OCI-LY7 (cell line): ENCODE measurements around the gene MAN1A1. TPM values are rescaled to one million over a fixed set of nuclear protein-coding genes. Genes with fewer than 3 reads are reported as not detected.
"Not testable (repeated sequence)": the region's sequence is repeated elsewhere in the genome, so short reads cannot be mapped to it uniquely, and the experiment has no call there.

ENCODE experiments used
- BruUV-seq: library from RNA; stranded (reverse); fragments of 400-500 nt; replicated peaks from 2 replicates; lab custom pipeline; 2021; lab: Mats Ljungman, UMichigan
- CTCF ChIA-PET: fragments of 300-600 bp; sonication (Branson Sonifier 250); formaldehyde crosslinking; loops from one replicate; lab custom pipeline; 2022; ENCODE audit warnings: antibody characterized with exemption; ENCODE audit not compliant: unreplicated experiment; lab: Charles Lee
- POLR2A ChIA-PET: fragments of 300-600 bp; sonication (Branson Sonifier 250); formaldehyde crosslinking; loops from one replicate; lab custom pipeline; 2022; ENCODE audit warnings: antibody characterized with exemption; lab: Charles Lee
- DNase-seq: peaks from one replicate; pipeline ENCODE4 v3.0.0-alpha.2; 2015; ENCODE audit warnings: low spot score
- H2AFZ ChIP-seq: fragments of 200-600 bp; sonication (generic), shearing (Covaris generic); 2 replicates; pipeline ENCODE4 v1.6.1; 2014; ENCODE audit warnings: mild to moderate bottlenecking, antibody characterized with exemption, low read length, moderate library complexity
- H3K27ac ChIP-seq: fragments of 200-600 bp; sonication (generic); 2 replicates; pipeline ENCODE4 v1.5.1; 2014; ENCODE audit warnings: mixed run types, low read depth, mild to moderate bottlenecking, moderate library complexity, low read length, inconsistent platforms; ENCODE audit not compliant: poor library complexity, severe bottlenecking
- H3K36me3 ChIP-seq: fragments of 200-600 bp; sonication (generic); 2 replicates; pipeline ENCODE4 v1.6.1; 2014; ENCODE audit warnings: mild to moderate bottlenecking, antibody characterized with exemption, low read length, moderate library complexity, mixed read lengths; ENCODE audit not compliant: insufficient read depth
- H3K4me1 ChIP-seq: fragments of 200-600 bp; sonication (generic); 2 replicates; pipeline ENCODE4 v1.5.1; 2014; ENCODE audit warnings: mild to moderate bottlenecking, low read length; ENCODE audit not compliant: insufficient read depth, poor library complexity, severe bottlenecking
- H3K4me2 ChIP-seq: fragments of 200-600 bp; sonication (generic); 2 replicates; pipeline ENCODE4 v1.6.1; 2014; ENCODE audit warnings: mild to moderate bottlenecking, low read length
- H3K4me3 ChIP-seq: fragments of 200-600 bp; sonication (generic); 2 replicates; pipeline ENCODE4 v1.5.1; 2014; ENCODE audit warnings: mild to moderate bottlenecking, low read depth, low read length; ENCODE audit not compliant: poor library complexity, severe bottlenecking
- H3K79me2 ChIP-seq: fragments of 200-600 bp; sonication (generic); 2 replicates; pipeline ENCODE4 v1.6.1; 2016; ENCODE audit warnings: low read depth, mild to moderate bottlenecking, low read length, moderate library complexity, mixed read lengths; ENCODE audit not compliant: insufficient read depth
- H3K9me2 ChIP-seq: fragments of 200-600 bp; sonication (generic); 2 replicates; pipeline ENCODE4 v1.6.1; 2016; ENCODE audit warnings: mild to moderate bottlenecking, low read length, mixed read lengths; ENCODE audit not compliant: insufficient read depth
- H3K9me3 ChIP-seq: fragments of 200-600 bp; sonication (generic); 2 replicates; pipeline ENCODE4 v1.6.1; 2014; ENCODE audit warnings: mild to moderate bottlenecking, mixed run types, low read length, mixed read lengths
- H4K20me1 ChIP-seq: fragments of 200-600 bp; sonication (generic); 2 replicates; pipeline ENCODE4 v1.6.1; 2014; ENCODE audit warnings: mild to moderate bottlenecking, antibody characterized with exemption, low read length, moderate library complexity, mixed read lengths; ENCODE audit not compliant: insufficient read depth
- CTCF ChIP-seq: fragments of 200-600 bp; sonication (generic); conservative IDR thresholded peaks from 2 replicates; pipeline ENCODE4 v1.5.1; 2014; ENCODE audit warnings: mild to moderate bottlenecking, antibody characterized with exemption, low read length, moderate library complexity, mixed read lengths
- EZH2phosphoT487 ChIP-seq: fragments of 200-600 bp; sonication (generic); IDR thresholded peaks from 2 replicates; pipeline ENCODE4 v1.6.1; 2018; ENCODE audit warnings: low read depth, borderline replicate concordance, mild to moderate bottlenecking, mixed run types, antibody characterized with exemption, low read length, moderate library complexity, mixed read lengths
- intact Hi-C: fragments of 100-400 bp; cut with micrococcal nuclease; formaldehyde crosslinking; loops from one replicate; pipeline ENCODE4 v1.10.0; 2022; ENCODE audit not compliant: unreplicated experiment
- total RNA-seq, 2 experiments: library from RNA; depleted of rRNA in 1 of 2; stranded (reverse); fragments of >200 nt in 1 of 2; shearing (Covaris generic) in 1 of 2; gene quantifications; 2 replicates each; pipeline ENCODE4 v1.2.3, GENCODE V29; 2014 to 2022

MAN1A1 gene
- total RNA-seq, 2 experiments from 2014 or later = 72.4 to 74.3 TPM

- intact Hi-C loops = no loop called here
- Histone ChIP-seq H3K27ac (no peak overlapping the region), H3K4me1 (no peaks in the 10 kb centered on the region), H3K4me2 (no peak overlapping the region), H3K9me2 (no peaks in the 10 kb centered on the region), H3K4me3 (no peak overlapping the region), H3K9me3 (no peaks in the 10 kb centered on the region), H3K79me2 (peaks cover 99% of the 10 kb centered on the region), H2AFZ (no peak overlapping the region), H4K20me1 (peaks cover 14% of the 10 kb centered on the region; the same call in 1 of the 2 replicates), H3K36me3 (peaks cover 95% of the 10 kb centered on the region)
- BruUV-seq = no TSS peak
- no peak for DNase-seq
- ChIA-PET CTCF (no interaction called here), POLR2A (no interaction called here)
- no peak for TF ChIP-seq EZH2phosphoT487
- no peak for TF ChIP-seq CTCF
Observed at GRCh38 chr6:119296036-119297035, 53.2 kb downstream of the MAN1A1 start.

GRCh38 chr6:119294984-119295383 lies 54.6 kb downstream of the MAN1A1 start:
- peaks cover 14% of the 10 kb centered on the region; the same call in 1 of the 2 replicates for H4K20me1 ChIP-seq
- H3K4me3 ChIP-seq = no peak overlapping the region
- no peak for DNase-seq
- peaks cover 95% of the 10 kb centered on the region for H3K36me3 ChIP-seq
- no peak for TF ChIP-seq CTCF
- TF ChIP-seq EZH2phosphoT487 = no peak
- POLR2A ChIA-PET = interaction anchor here (1.1 kb wide), 1 partner anchor 10 kb away, joined by 3 read pairs; no protein-coding TSS in a partner anchor
- H3K9me2 ChIP-seq = no peaks in the 10 kb centered on the region
- no peaks in the 10 kb centered on the region for H3K4me1 ChIP-seq
- BruUV-seq = no TSS peak
- H3K79me2 ChIP-seq = peaks cover 99% of the 10 kb centered on the region
- CTCF ChIA-PET = no interaction called here
- H3K4me2 ChIP-seq = no peak overlapping the region
- H3K9me3 ChIP-seq = no peaks in the 10 kb centered on the region
- intact Hi-C loops = no loop called here
- no peak overlapping the region for H2AFZ ChIP-seq
- no peak overlapping the region for H3K27ac ChIP-seq

- DNase-seq, CTCF ChIA-PET, H3K4me2 ChIP-seq, intact Hi-C loops, H2AFZ ChIP-seq, H3K4me1 ChIP-seq, H3K9me3 ChIP-seq, H3K4me3 ChIP-seq, BruUV-seq, H4K20me1 ChIP-seq, H3K9me2 ChIP-seq, H3K27ac ChIP-seq: not testable (repeated sequence)
- POLR2A ChIA-PET = interaction anchor here (0.6 to 2.1 kb wide), 6 partner anchors 9 to 69 kb away, joined by 3 to 6 read pairs (median 4); no protein-coding TSS in a partner anchor
- Histone ChIP-seq H3K79me2 (peaks cover 97% of the 10 kb centered on the region), H3K36me3 (peaks cover 97% of the 10 kb centered on the region)
Observed at GRCh38 chr6:119291060-119291459, 58.5 kb downstream of the MAN1A1 start.
